Ishikawa (cell line): ENCODE measurements around the gene TCF4.

Experiments used
- CEBPB ChIP-seq: IDR thresholded peaks from 2 replicates; pipeline ENCODE4 v1.6.1; 2012
- EGR1 ChIP-seq: IDR thresholded peaks from 2 replicates; pipeline ENCODE4 v1.6.1; 2012
- EP300 ChIP-seq: IDR thresholded peaks from 2 replicates; pipeline ENCODE4 v1.6.1; 2012; ENCODE audit warnings: borderline replicate concordance
- FOXM1 ChIP-seq: IDR thresholded peaks from 2 replicates; pipeline ENCODE4 v1.6.1; 2012; ENCODE audit warnings: low read depth, borderline replicate concordance
- MAX ChIP-seq: IDR thresholded peaks from 2 replicates; pipeline ENCODE4 v1.6.1; 2012
- TAF1 ChIP-seq: IDR thresholded peaks from 2 replicates; pipeline ENCODE4 v1.6.1; 2012; ENCODE audit warnings: low read depth, mild to moderate bottlenecking
- TCF12 ChIP-seq: IDR thresholded peaks from 2 replicates; pipeline ENCODE4 v1.6.1; 2012; ENCODE audit warnings: low read depth
- YY1 ChIP-seq: IDR thresholded peaks from 2 replicates; pipeline ENCODE4 v1.6.1; 2012; ENCODE audit warnings: low read depth
- TF ChIP-seq, protein P1 (sequence below): IDR thresholded peaks from 2 replicates; pipeline ENCODE4 v1.6.1; 2012

GRCh38 chr18:55432307-55433040, 155.5 kb downstream of the TCF4 start:
- TF ChIP-seq TAF1 (no peak), FOXM1 (no peak), CEBPB (no peak), MAX (no peak), TCF12 (no peak), EGR1 (no peak), YY1 (no peak), EP300 (no peak)
- TF ChIP-seq, protein P1, sequence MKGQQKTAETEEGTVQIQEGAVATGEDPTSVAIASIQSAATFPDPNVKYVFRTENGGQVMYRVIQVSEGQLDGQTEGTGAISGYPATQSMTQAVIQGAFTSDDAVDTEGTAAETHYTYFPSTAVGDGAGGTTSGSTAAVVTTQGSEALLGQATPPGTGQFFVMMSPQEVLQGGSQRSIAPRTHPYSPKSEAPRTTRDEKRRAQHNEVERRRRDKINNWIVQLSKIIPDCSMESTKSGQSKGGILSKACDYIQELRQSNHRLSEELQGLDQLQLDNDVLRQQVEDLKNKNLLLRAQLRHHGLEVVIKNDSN = no peak
